ENCODE results near the gene GCDH. TPM values are rescaled to one million over a fixed set of nuclear protein-coding genes. Genes with fewer than 3 reads are reported as not detected.
"Not testable (repeated sequence)": the region's sequence is repeated elsewhere in the genome, so short reads cannot be mapped to it uniquely, and the experiment has no call there.

GCDH gene
- total RNA-seq, 4 donors from 2014 or later: 19.2 to 39.5 (median 24.6) TPM

DNA sequence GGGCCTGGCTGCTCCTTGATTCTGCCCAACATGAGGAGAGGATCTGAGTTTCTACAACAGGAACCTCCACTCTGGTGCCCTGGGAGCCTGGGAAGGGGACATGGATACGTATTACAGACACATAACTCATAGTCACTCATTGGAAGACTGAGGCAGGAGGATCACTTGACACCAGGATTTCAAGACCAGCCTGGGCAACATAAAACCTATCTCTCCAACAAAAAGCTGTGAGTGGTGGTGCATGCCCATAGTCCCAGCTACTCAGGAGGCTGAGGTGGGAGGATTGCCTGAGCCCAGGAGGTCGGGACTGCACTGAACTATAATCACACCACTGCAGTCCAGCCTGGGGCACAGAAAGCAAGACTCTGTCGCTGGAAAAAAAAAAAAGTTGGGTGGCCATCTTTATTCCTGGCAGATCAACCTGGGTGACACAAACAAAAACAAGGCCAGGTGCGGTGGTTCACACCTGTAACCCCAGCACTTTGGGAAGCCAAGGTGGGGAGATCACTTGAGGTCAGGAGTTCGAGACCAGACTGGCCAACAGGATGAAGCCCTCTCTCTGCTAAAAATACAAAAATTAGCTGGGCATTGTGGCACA, 2.9 kb upstream of the GCDH start:
- DNase-seq (ENCODE audit: low spot score in 2 of 2): no peak
- H3K4me3 ChIP-seq (ENCODE audit: low read depth, poor library complexity, severe bottlenecking): no peak overlapping the region
- intact Hi-C loops (cut with DNase I; ENCODE audit: low total_unique reads): loop anchor here (10.0 kb wide), 1 partner anchor 57 kb away; the partner anchor contains the start of gene RAD23A
- TF ChIP-seq, protein P1, sequence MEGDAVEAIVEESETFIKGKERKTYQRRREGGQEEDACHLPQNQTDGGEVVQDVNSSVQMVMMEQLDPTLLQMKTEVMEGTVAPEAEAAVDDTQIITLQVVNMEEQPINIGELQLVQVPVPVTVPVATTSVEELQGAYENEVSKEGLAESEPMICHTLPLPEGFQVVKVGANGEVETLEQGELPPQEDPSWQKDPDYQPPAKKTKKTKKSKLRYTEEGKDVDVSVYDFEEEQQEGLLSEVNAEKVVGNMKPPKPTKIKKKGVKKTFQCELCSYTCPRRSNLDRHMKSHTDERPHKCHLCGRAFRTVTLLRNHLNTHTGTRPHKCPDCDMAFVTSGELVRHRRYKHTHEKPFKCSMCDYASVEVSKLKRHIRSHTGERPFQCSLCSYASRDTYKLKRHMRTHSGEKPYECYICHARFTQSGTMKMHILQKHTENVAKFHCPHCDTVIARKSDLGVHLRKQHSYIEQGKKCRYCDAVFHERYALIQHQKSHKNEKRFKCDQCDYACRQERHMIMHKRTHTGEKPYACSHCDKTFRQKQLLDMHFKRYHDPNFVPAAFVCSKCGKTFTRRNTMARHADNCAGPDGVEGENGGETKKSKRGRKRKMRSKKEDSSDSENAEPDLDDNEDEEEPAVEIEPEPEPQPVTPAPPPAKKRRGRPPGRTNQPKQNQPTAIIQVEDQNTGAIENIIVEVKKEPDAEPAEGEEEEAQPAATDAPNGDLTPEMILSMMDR (IDR thresholded peaks at IDR 0.05): no peak
- no peak for TF ChIP-seq POLR2A (IDR thresholded peaks at IDR 0.05)
- 68 to 75% methylated on average over 5 of the region's 5 CpGs for WGBS, 2 donors

DNA sequence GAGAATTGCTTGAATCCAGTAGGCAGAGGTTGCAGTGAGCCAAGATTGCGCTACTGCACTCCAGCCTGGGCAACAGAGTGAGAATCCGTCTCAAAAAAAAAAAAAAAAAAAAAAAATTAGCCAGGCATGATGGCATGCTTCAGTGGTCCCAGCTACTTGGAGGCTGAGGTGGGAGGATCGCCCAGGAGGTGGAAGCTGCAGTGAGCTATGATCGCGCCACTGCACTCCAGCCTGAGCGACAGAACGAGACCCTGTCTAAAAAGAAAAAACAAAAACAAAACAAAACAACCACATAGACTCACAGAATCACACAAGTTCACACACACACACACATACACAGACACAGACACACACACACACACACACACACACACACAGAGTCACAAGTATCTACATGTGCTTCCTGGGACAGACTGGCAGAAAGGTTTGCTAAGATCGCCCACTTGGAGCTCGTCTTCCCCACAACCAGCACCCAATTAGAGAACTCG, 617 bp upstream of the GCDH start:
- WGBS, 2 donors: 26 to 31% methylated on average over 10 of the region's 10 CpGs
- DNase-seq (ENCODE audit: low spot score in 2 of 2); intact Hi-C loops (cut with DNase I; ENCODE audit: low total_unique reads); H3K4me3 ChIP-seq (ENCODE audit: low read depth, poor library complexity, severe bottlenecking): not testable (repeated sequence)

DNA sequence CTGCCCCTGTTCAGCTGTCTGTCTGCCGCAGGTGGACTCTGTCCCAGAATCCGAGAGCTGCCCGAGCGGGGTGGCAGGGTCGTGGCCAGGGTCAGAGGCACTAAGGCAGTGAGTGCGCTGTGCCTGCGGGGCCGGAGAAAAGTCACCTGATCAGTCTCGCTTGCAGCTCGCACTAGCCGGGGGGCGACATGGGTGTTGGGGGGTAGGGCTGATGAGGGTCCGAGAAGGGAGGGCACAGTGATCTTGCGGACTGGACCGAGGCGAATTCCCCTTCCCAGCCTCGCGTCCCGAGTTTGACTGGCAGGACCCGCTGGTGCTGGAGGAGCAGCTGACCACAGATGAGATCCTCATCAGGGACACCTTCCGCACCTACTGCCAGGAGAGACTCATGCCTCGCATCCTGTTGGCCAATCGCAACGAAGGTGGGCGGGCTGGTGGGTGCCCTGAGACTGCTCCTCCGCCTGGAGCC, 627 bp downstream of the GCDH start:
- H3K4me3 ChIP-seq (ENCODE audit: low read depth, poor library complexity, severe bottlenecking): peak overlapping the region; percentile 77
- intact Hi-C loops (cut with DNase I; ENCODE audit: low total_unique reads): no loop called here
- DNase-seq (ENCODE audit: low spot score in 2 of 2): no peak
- WGBS, 2 donors: 4 to 7% methylated on average over 17 to 25 of the region's 26 CpGs
- TF ChIP-seq POLR2A (IDR thresholded peaks at IDR 0.05): no peak

DNA sequence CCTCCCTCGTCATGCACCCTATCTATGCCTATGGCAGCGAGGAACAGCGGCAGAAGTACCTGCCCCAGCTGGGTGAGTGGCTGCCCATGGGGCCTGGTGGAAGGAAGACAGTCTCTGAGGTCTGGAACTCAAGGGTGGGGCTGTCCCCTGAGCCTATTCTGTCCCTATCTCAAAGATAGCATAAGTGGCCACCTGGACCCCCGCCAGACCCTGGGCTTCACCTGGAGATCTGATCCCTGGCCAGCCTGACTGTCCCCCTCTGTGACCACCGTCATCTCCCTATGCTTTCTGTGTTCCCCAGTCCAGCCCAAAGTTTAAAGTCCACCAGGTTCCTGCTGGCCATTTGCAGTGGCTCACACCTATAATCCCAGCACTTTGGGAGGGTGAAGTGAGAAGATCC, 2.6 kb downstream of the GCDH start:
- TF ChIP-seq, protein P1 (IDR thresholded peaks at IDR 0.05): no peak
- no peak for TF ChIP-seq POLR2A (IDR thresholded peaks at IDR 0.05)
- 90 to 99% methylated on average over 5 of the region's 5 CpGs for WGBS, 2 donors
- DNase-seq (ENCODE audit: low spot score in 2 of 2): no peak
- intact Hi-C loops (cut with DNase I; ENCODE audit: low total_unique reads): no loop called here
- H3K4me3 ChIP-seq (ENCODE audit: low read depth, poor library complexity, severe bottlenecking): no peak overlapping the region

- WGBS, 2 donors: 95 to 98% methylated on average over 10 to 14 of the region's 17 CpGs
- no peak overlapping the region for H3K4me3 ChIP-seq (ENCODE audit: low read depth, poor library complexity, severe bottlenecking)
- no peak for DNase-seq (ENCODE audit: low spot score in 2 of 2)
- intact Hi-C loops (cut with DNase I; ENCODE audit: low total_unique reads): no loop called here
- no peak for TF ChIP-seq POLR2A (IDR thresholded peaks at IDR 0.05)
- TF ChIP-seq, protein P1 (IDR thresholded peaks at IDR 0.05): no peak
Measured at GRCh38 chr19:12896460-12896859, 5.5 kb downstream of the GCDH start.

GRCh38 chr19:12899891-12900518, 9.0 kb downstream of the GCDH start:
- 84 to 90% methylated on average over 10 of the region's 10 CpGs for WGBS, 2 donors
- TF ChIP-seq, protein P1 (IDR thresholded peaks at IDR 0.05): no peak
- TF ChIP-seq POLR2A (IDR thresholded peaks at IDR 0.05): no peak
- no peak for DNase-seq (ENCODE audit: low spot score in 2 of 2)
- intact Hi-C loops (cut with DNase I; ENCODE audit: low total_unique reads): no loop called here
- H3K4me3 ChIP-seq (ENCODE audit: low read depth, poor library complexity, severe bottlenecking): no peak overlapping the region

All from lower leg skin (tissue), 4 donors.